Fibroblast of lung (primary cell): Measurements from ENCODE around the gene SMG7. TPM values are rescaled to one million over a fixed set of nuclear protein-coding genes. Genes with fewer than 3 reads are reported as not detected.

Experiments used
- DNase-seq, 2 donors: peaks; one replicate each; pipeline versions ENCODE4 v3.0.0 to v3.0.0-alpha.2; 2010; ENCODE audit warnings: low read depth in 2 of 2
- H2AFZ ChIP-seq: 2 replicates; pipeline ENCODE4 v1.5.1; 2012; ENCODE audit warnings: low read length, control low read depth, inconsistent platforms
- H3K27ac ChIP-seq: 2 replicates; pipeline ENCODE4 v1.5.1; 2011; ENCODE audit warnings: low read length, control low read depth; ENCODE audit not compliant: insufficient read depth
- H3K27me3 ChIP-seq: 2 replicates; pipeline ENCODE4 v1.5.1; 2011; ENCODE audit warnings: mild to moderate bottlenecking, low read length; ENCODE audit not compliant: control insufficient read depth, insufficient read depth
- H3K36me3 ChIP-seq: 2 replicates; pipeline ENCODE4 v1.5.1; 2011; ENCODE audit warnings: low read length; ENCODE audit not compliant: control insufficient read depth, insufficient read depth
- H3K4me1 ChIP-seq: 2 replicates; pipeline ENCODE4 v1.5.1; 2011; ENCODE audit warnings: low read length; ENCODE audit not compliant: control insufficient read depth, insufficient read depth; ENCODE audit errors: extremely low read depth
- H3K4me2 ChIP-seq: 2 replicates; pipeline ENCODE4 v1.5.1; 2011; ENCODE audit warnings: low read length, control low read depth; ENCODE audit not compliant: insufficient read depth; ENCODE audit errors: extremely low read depth
- H3K4me3 ChIP-seq, 4 experiments: fragments of 200-600 bp in 1 of 4; sonication (generic) in 1 of 4; replicated peaks in 1 of 4; 2 replicates each; pipeline ENCODE4 v1.5.1; 2011 to 2016; ENCODE audit warnings: low read length in 4 of 4, low read depth in 3 of 4, mild to moderate bottlenecking in 3 of 4, control low read depth in 2 of 4, inconsistent platforms in 1 of 4, mixed read lengths in 1 of 4; ENCODE audit not compliant: insufficient read depth in 1 of 4; ENCODE audit errors: control extremely low read depth in 1 of 4
- H3K79me2 ChIP-seq: 2 replicates; pipeline ENCODE4 v1.5.1; 2012; ENCODE audit warnings: mild to moderate bottlenecking, low read length, inconsistent platforms; ENCODE audit not compliant: control insufficient read depth, insufficient read depth
- H3K9ac ChIP-seq: 2 replicates; pipeline ENCODE4 v1.5.1; 2011; ENCODE audit warnings: mild to moderate bottlenecking, low read length, control low read depth; ENCODE audit not compliant: insufficient read depth
- H3K9me3 ChIP-seq: 2 replicates; pipeline ENCODE4 v1.5.1; 2012; ENCODE audit warnings: low read depth, low read length; ENCODE audit not compliant: control insufficient read depth, insufficient read depth
- H4K20me1 ChIP-seq: 2 replicates; pipeline ENCODE4 v1.5.1; 2011; ENCODE audit warnings: low read length; ENCODE audit not compliant: control insufficient read depth, insufficient read depth; ENCODE audit errors: extremely low read depth
- CTCF ChIP-seq, 2 donors: IDR thresholded peaks in 1 of 2; conservative IDR thresholded peaks in 1 of 2; 1 replicate in 1 of 2; 2 replicates in 1 of 2; pipeline ENCODE4 v1.5.1; 2011 to 2012; ENCODE audit warnings: low read length in 2 of 2, control low read depth in 1 of 2, inconsistent platforms in 1 of 2, low read depth in 1 of 2, mild to moderate bottlenecking in 1 of 2
- EZH2 ChIP-seq: IDR thresholded peaks from 2 replicates; pipeline ENCODE4 v1.5.1; 2012; ENCODE audit warnings: low read length, control low read depth, mild to moderate bottlenecking; ENCODE audit errors: missing control alignments
- polyA plus RNA-seq, 2 donors: library from polyadenylated mRNA; depleted of rRNA in 1 of 2; stranded (reverse) in 1 of 2; unstranded in 1 of 2; fragments of >200 nt; gene quantifications; 2 replicates each; pipeline ENCODE4 v1.2.1, GENCODE V29; 2011 to 2012; ENCODE audit warnings: missing spikeins in 1 of 2
- total RNA-seq: library from RNA; depleted of rRNA; stranded (reverse); fragments of >200 nt; gene quantifications from 2 replicates; pipeline ENCODE4 v1.2.1, GENCODE V29; 2014

The SMG7 gene
- total and polyA plus RNA-seq, 2 donors (not counting 1 experiment from before 2014, with no cell fraction given) = 23.1 to 30.7 TPM

- H3K9me3 ChIP-seq = no peaks in the 10 kb centered on the region
Observed at GRCh38 chr1:183450093-183450492, 22.2 kb upstream of the SMG7 start.

GRCh38 chr1:183454377-183454776 is 17.9 kb upstream of the SMG7 start:
- no peaks in the 10 kb centered on the region for H3K79me2 ChIP-seq
- no peak for TF ChIP-seq CTCF (conservative IDR thresholded peaks at IDR 0.05 in 1 of 2, IDR thresholded peaks at IDR 0.05 in 1 of 2; ENCODE audit: low read depth in 1 of 2, low read length in 2 of 2)
- no peak for TF ChIP-seq EZH2
- no peaks in the 10 kb centered on the region for H4K20me1 ChIP-seq
- H3K27me3 ChIP-seq = peaks cover 5% of the 10 kb centered on the region
- no peak for DNase-seq
- no peak overlapping the region for H3K4me3 ChIP-seq
- no peak overlapping the region for H2AFZ ChIP-seq
- no peak overlapping the region for H3K9ac ChIP-seq
- no peaks in the 10 kb centered on the region for H3K4me1 ChIP-seq
- H3K27ac ChIP-seq = no peak overlapping the region
- H3K4me2 ChIP-seq = no peak overlapping the region
- no peaks in the 10 kb centered on the region for H3K9me3 ChIP-seq
- H3K36me3 ChIP-seq = no peaks in the 10 kb centered on the region

More at GRCh38 chr1:183450093-183450492, 22.2 kb upstream of the SMG7 start:
- no peaks in the 10 kb centered on the region for H3K4me1 ChIP-seq
- peak; percentile 10 to 13 for DNase-seq
- H3K79me2 ChIP-seq = no peaks in the 10 kb centered on the region
- H3K4me3 ChIP-seq = no peak overlapping the region
- H3K36me3 ChIP-seq = no peaks in the 10 kb centered on the region
- no peak overlapping the region for H2AFZ ChIP-seq
- H4K20me1 ChIP-seq = no peaks in the 10 kb centered on the region
- TF ChIP-seq CTCF (conservative IDR thresholded peaks at IDR 0.05 in 1 of 2, IDR thresholded peaks at IDR 0.05 in 1 of 2; ENCODE audit: low read depth in 1 of 2, low read length in 2 of 2) (no peak), EZH2 (no peak)
- no peak overlapping the region for H3K9ac ChIP-seq
- no peaks in the 10 kb centered on the region for H3K27me3 ChIP-seq
- no peak overlapping the region for H3K27ac ChIP-seq
- H3K4me2 ChIP-seq = no peak overlapping the region

- Histone ChIP-seq H3K79me2 (no peaks in the 10 kb centered on the region), H3K9ac (no peak overlapping the region), H3K4me3 (no peak overlapping the region), H3K4me2 (no peak overlapping the region), H2AFZ (no peak overlapping the region), H3K9me3 (no peaks in the 10 kb centered on the region), H3K36me3 (no peaks in the 10 kb centered on the region), H3K27ac (no peak overlapping the region), H3K27me3 (peaks cover 5% of the 10 kb centered on the region), H3K4me1 (no peaks in the 10 kb centered on the region), H4K20me1 (no peaks in the 10 kb centered on the region)
- DNase-seq = no peak
- TF ChIP-seq CTCF (conservative IDR thresholded peaks at IDR 0.05 in 1 of 2, IDR thresholded peaks at IDR 0.05 in 1 of 2; ENCODE audit: low read depth in 1 of 2, low read length in 2 of 2) (no peak), EZH2 (no peak)
Observed at GRCh38 chr1:183456826-183457225, 15.5 kb upstream of the SMG7 start.
